GM19025 (cell line): ENCODE data around the gene RUSC1.
A peak's percentile ranks its signal among the peaks of the same experiment; 100 is the strongest.
"Not testable (repeated sequence)": the region's sequence is repeated elsewhere in the genome, so short reads cannot be mapped to it uniquely, and the experiment has no call there.

Experiments
- ATAC-seq: cut with Tn5 transposase; IDR thresholded peaks from one replicate; pipeline ENCODE4 v1.9.1; 2021; ENCODE audit warnings: mild to moderate bottlenecking, low read depth, moderate library complexity; ENCODE audit not compliant: unreplicated experiment

Gene RUSC1

GRCh38 chr1:155320661-155321617, at the start of gene RUSC1:
RUSC1 (plus strand) TSS chr1:155320894; CDS start chr1:155321774, 880 bp downstream.
- no peak for ATAC-seq

DNA sequence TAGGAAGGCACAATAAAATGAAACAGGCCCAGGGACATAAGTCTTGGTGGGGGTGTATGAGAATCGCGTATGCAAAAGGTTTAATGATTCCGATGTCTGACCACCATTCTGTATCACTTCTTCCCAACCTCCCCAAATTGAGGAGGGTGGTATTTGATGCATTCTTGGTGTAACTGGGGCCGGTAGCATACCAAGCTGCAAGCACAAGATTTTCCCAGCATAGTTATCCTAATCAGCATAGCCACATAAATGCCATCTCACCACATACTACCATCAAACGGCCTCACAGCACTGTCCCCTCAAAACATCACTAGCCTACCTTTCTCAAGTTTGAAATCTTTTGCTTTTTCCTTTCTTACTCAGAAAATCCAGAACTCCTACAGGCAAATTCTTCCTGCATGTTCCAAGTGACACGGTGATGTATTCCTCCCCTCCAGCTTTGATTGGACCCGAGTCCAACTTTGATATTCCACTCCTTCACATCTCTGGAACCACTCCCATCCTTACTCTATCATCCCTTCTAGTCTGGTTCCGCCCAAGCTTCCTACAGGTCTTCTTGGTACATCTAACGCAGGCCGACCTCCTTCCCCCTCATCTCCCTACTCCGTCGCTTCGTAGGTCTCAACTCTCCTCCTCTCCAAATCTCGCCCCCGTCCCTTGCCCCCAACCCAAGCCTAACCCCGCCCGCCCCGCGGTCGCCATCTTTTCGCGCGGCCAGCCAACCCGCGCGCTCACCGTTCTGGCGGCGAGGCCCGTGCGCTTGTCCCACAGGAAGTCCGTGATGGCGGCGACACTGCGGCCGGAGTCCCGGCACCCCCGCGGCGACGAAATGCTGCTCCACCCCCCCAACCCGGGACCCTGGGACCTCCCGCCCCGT, 48.0 kb upstream of the RUSC1 start:
- peak; percentile 15 for ATAC-seq

GRCh38 chr1:155273343-155274245, 47.1 kb upstream of the RUSC1 start, which contains the start of gene CLK2:
CLK2 (minus strand) TSS chr1:155273504; CDS start chr1:155270977, 2,527 bp downstream.
- peak; percentile 75 for ATAC-seq

- peak; percentile 61 for ATAC-seq
These were observed 43.4 kb upstream of the RUSC1 start, which contains the start of gene HCN3 for GRCh38 chr1:155277070-155277901. HCN3 (plus strand) TSS chr1:155277463; CDS start chr1:155277591, 128 bp downstream.

DNA sequence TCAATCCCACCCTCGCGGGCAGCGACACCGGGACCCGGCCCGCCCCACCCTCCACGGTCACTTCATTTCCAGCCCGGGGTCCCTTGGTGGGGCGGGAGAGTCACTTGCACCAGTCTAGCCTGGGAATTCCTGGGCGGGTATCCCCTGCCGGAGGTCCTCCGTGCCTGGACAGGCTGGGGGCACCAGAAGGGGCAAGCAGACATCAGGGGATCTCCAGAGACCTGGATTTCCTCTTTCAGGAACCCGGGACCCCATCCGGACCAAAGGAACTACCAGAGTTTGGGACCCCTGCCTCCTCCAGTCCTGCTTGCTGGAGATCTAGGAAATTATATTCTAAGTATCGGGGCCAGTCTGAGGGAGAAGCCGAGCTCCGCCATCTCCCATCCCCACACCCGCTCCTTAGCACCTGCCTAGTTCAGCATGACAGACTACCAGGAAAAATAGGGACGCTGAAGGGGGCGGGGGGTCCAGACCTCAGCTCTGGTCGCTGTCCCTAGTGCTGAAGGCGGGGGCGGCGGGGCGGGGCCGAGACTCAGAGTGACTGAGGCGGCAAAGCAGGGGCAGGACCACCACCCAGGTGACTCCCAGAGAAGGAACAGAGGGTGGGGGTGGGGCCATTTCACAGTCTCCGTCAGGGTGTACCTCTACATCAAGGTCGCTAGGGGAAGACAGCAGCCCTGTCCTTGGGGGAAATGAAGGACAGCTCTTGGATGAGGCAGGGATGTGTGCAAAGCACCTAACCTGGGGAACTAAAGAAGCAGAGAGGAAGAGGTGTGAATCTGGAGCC, 42.6 kb upstream of the RUSC1 start:
- no peak for ATAC-seq

- no peak for ATAC-seq
These were observed 42.0 kb upstream of the RUSC1 start for GRCh38 chr1:155278689-155279160.

DNA sequence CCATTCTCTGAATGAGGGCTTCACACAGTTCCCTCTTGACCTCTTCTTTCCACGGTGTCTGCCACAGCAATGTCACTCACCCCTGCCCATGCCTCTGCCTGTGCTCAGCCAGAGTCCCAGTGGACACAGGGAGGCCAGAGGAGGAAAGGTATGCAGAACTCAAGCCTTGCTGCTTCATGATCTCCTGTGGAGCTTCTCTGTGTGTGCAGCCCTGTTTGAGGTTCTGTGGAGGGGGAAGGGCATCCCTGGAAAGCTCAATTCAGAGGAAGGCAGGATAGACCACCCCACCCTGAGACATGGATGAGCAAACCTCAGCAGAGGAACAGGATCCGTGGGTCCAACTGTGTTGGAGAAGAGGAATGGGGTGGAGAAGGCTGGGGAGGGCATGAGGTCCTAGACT, 41.4 kb upstream of the RUSC1 start:
- ATAC-seq, result no peak

DNA sequence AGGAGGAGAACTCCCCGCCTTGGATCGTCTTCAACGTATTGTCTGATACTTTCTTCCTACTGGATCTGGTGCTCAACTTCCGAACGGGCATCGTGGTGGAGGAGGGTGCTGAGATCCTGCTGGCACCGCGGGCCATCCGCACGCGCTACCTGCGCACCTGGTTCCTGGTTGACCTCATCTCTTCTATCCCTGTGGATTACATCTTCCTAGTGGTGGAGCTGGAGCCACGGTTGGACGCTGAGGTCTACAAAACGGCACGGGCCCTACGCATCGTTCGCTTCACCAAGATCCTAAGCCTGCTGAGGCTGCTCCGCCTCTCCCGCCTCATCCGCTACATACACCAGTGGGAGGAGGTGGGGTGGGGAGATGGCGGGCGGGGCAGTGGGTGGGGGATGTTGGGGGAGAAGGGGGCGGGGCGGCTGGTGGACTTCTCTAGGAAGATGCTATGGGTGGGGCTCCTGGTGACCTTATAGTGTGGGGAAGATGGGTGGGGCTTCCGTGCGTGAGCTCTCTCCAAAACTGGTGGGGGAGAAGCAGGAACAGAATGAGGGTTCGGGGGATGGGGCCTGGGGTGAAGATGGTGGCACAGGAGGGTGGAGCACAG, 38.1 kb upstream of the RUSC1 start:
- ATAC-seq, result no peak

GRCh38 chr1:155284476-155284875, 36.2 kb upstream of the RUSC1 start:
- no peak for ATAC-seq

- no peak for ATAC-seq
These were observed 35.6 kb upstream of the RUSC1 start for GRCh38 chr1:155285063-155285462.

GRCh38 chr1:155285631-155286044, 35.1 kb upstream of the RUSC1 start:
- no peak for ATAC-seq

DNA sequence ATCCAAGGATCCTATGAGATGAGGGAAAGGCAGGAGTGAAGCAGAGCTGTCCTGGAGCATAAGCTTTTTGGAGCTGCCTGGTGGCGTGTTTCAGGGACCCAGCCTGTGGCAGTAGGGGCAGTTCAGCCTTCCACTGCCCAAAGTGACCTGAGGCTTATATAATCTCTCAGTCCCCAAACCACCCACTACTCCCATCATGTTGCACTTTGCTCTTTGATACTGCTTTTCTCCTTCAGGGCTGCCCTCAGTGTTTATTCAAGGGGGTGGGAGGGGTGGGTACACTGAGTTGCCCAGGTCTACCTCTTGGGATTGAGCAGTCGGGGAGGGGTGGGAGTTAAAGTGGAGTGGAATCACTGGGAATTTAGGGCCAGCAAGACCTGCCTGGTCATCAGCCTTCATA, 34.1 kb upstream of the RUSC1 start:
- no peak for ATAC-seq

DNA sequence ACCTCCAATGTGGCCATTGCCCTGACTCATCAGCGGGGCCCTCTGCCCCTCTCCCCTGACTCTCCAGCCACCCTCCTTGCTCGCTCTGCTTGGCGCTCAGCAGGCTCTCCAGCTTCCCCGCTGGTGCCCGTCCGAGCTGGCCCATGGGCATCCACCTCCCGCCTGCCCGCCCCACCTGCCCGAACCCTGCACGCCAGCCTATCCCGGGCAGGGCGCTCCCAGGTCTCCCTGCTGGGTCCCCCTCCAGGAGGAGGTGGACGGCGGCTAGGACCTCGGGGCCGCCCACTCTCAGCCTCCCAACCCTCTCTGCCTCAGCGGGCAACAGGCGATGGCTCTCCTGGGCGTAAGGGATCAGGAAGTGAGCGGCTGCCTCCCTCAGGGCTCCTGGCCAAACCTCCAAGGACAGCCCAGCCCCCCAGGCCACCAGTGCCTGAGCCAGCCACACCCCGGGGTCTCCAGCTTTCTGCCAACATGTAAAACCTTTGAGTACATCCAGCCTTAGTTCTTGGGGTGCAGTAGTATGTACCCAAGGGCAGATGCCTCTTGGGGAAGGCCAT, 32.6 kb upstream of the RUSC1 start:
- no peak for ATAC-seq

GRCh38 chr1:155291006-155291405, 29.7 kb upstream of the RUSC1 start:
- ATAC-seq, result not testable (repeated sequence)

DNA sequence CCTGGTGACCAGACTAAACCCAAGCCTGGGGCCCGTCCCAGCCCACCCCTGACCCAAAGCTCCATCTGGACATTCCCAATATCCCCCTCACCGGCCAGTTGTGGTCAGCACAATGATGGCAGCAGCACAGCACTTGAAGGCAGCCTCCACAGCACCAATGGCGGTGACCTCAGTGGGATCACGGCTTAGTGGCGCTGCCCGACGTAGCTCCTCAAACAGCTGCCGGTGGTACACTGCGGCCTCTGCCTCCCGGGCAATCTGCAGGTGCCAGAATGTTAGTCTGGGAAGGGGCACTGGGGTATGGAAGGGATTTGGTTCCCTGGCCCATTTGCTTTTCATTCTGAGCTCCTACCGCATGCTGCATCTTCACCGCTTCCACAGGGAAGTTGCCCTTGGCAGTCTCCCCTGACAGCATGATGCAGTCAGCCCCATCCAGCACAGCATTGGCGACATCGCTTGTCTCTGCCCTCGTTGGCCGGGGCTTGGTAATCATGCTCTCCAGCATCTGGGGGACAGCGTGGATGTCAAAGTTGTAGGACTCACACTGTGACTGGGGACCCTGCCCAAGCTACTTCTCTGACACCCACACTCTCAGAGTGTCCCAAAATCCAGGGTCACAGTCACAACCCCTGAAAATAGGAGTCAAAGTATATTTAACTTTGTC, 27.5 kb upstream of the RUSC1 start:
- ATAC-seq, result no peak

- no peak for ATAC-seq
These were observed 26.0 kb upstream of the RUSC1 start for GRCh38 chr1:155294520-155295182.
